GM19468 (cell line): Measurements from ENCODE around the gene RASSF5.

Experiments used
- ATAC-seq: cut with Tn5 transposase; IDR thresholded peaks from one replicate; pipeline ENCODE4 v1.9.1; 2021; ENCODE audit warnings: mild to moderate bottlenecking, moderate library complexity, moderate number of reproducible peaks; ENCODE audit not compliant: unreplicated experiment; ENCODE audit errors: extremely low read depth

Gene RASSF5

DNA sequence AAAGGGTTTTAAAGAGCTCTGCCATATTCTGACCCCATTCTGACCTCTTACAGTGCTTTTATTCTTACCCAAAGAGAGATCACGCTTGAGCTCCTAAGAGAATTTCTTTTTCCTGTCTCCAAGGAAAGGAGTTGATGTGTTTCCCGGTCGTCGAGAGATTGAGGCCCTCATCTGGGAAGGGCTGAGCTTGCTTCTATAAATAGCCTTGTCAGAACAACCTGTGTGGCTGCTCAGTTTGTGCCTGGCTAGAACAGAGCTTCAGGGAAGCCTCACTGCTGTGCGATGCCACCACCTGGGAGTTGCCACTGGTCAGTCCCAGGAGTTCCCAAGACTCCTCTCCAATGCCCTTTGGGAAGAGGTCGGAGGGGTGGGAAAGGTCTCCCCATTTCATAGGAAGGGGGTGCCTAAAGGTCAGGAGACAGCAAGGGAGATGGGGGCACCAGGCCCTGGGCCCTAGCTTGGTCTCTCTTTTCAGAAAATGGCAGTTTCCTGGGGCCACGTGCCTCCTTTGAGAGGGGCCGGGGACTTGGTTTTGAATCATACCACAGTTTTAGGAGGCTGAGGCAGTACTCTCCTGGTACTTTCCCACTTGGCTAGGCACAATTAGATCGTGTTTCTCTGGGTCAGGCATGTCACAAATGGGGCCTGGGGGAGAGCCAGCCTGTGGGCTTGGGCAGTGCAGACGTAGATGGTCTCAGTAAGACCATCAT is 52.8 kb downstream of the RASSF5 start:
- no peak for ATAC-seq

- peak; percentile 10 for ATAC-seq
Measured at GRCh38 chr1:206563367-206564207, 56.3 kb downstream of the RASSF5 start.

DNA sequence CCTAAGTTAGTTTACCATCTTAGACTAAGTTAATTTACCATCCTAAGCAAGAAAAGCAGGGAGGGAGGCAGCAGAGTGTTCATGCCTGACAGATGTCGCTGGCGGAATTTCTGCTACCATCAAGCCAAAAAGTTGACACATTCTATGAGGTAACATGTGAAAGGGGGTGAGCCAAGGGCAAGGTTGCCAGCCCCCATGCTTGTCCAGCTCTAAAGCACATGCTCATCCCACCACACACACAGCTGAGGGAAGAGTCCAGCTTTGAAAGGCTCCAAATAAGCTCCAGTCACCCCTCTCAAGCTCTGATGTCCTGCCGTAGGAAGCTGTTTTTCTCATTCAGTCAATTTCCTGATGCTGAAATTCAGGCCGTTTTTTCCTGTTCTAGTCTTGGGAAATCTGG is 58.7 kb downstream of the RASSF5 start:
- no peak for ATAC-seq

DNA sequence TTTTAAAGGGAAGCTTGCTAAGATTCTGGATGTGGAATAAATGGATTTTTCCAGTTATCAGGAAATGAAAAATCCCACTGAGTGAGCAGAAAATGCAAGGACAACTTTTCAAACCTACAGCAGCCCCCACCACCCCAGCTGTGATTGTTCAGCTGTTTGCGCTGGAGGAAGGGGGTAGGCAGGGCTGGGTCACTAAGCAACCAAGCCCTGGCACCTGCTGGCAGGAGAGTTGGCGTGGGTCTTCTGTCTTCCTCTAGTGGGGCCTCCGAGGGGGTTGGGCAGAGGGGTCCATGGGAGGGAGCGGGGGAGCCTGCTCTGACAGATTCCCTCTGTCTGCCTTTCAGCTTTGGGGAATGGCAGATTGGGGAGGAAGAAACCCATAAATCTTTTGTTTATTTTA is 59.7 kb downstream of the RASSF5 start:
- ATAC-seq = no peak

DNA sequence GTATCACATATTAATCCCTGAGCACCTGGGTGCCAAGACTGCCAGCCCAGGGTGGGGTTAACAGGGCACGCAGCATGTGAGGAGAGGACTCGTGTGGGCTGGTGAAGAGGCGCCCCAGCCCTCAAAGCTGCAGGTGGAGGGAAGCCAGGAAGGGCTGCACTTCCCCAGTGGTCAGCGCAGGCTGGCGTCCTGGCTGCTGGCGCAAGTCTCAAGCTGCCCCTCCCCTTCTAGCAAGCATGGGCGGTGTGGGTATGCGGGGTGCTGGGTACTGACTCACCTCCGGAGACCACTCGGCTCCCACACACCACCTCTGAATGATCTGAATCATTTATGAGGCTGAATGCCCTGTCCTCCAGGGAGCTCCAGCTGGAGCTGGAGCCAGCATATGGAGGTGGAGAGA is 60.9 kb downstream of the RASSF5 start:
- no peak for ATAC-seq

- no peak for ATAC-seq
Measured at GRCh38 chr1:206568779-206569352, 61.5 kb downstream of the RASSF5 start.

GRCh38 chr1:206569556-206569955 is 62.2 kb downstream of the RASSF5 start:
- ATAC-seq = no peak

- no peak for ATAC-seq
Measured at GRCh38 chr1:206570529-206570928, 63.2 kb downstream of the RASSF5 start.

GRCh38 chr1:206572835-206573234 is 65.5 kb downstream of the RASSF5 start:
- ATAC-seq = no peak

DNA sequence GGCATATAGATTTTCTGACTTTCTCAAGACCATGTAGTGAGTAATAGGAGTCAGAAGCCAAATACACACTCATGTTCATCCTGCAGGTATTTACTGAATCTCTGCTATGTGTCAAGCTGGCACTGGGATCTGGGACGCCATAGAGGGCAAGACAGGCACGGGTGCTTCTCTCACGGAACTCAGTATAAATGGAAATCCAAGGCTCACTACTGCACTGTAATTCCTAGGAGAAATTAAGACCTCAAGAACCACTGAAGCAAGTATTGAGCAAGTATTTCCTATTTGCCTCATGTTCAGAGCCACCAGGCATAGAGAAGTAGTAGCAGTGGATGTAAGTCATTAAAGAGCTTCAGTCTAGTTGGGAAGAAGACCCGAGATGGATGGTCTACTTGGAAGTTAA is 66.0 kb downstream of the RASSF5 start:
- no peak for ATAC-seq

DNA sequence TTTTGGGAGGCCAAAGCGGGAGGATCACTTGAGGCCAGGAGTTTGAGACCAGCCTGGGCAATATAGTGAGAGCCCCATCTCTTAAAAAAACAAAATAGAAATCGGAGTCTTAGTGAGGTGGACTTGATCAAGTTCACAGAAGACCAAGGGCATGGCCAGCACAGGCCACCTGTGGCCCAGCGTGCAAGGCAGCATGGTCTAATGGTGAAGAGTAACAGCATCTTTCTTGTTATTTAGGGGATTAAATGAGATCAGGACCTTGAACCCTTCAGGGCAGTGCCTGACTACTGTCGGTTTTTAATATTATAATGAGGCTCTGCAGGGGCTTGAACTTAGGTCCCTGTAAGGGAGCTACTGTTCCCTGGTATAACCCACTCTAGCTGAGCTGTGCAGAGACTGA is 66.4 kb downstream of the RASSF5 start:
- no peak for ATAC-seq

GRCh38 chr1:206575165-206575893 is 68.0 kb downstream of the RASSF5 start:
- no peak for ATAC-seq

DNA sequence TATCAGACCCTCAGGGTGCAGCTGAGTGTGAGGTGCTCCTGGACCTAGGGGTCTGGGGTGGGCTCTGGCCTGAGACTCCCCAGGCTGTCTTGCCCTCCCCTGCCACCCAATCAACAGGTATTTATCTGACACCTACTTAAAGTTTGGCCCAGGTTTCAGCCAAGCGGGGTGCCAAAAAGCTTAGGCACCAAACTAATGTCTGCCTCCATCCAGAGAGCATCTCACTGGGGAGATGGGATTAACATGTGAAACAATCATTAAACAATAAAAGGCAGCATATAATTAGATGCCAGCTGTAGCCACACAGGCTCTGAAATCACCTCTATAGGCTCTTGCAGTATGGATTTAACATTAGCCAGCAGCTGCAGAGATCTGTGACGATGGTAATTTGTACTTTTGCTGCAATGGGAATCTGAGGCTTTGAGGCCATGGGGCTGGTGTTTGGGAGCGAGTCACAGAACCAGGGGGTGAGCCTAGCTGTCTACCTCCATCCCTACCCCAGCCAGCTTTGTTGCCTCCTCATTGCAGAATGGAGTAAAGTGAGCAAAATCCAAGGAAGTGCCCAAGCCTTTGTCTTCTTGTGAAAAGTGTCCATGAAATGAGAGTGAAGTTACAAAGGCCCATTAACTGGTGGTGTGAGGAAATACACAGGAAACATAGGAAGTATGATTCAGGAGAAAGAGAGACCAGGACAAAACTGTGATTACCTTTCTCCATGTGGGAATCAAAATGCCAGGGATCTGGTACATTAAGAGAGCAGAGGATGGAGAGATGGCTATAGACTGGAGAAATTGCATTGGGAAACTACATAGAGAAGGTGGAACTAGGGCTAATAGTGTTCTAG is 68.8 kb downstream of the RASSF5 start:
- no peak for ATAC-seq

GRCh38 chr1:206577626-206578025 is 70.3 kb downstream of the RASSF5 start:
- ATAC-seq = no peak

- ATAC-seq = no peak
Measured at GRCh38 chr1:206578068-206578977, 71.0 kb downstream of the RASSF5 start.

- no peak for ATAC-seq
Measured at GRCh38 chr1:206578978-206579374, 71.6 kb downstream of the RASSF5 start.

DNA sequence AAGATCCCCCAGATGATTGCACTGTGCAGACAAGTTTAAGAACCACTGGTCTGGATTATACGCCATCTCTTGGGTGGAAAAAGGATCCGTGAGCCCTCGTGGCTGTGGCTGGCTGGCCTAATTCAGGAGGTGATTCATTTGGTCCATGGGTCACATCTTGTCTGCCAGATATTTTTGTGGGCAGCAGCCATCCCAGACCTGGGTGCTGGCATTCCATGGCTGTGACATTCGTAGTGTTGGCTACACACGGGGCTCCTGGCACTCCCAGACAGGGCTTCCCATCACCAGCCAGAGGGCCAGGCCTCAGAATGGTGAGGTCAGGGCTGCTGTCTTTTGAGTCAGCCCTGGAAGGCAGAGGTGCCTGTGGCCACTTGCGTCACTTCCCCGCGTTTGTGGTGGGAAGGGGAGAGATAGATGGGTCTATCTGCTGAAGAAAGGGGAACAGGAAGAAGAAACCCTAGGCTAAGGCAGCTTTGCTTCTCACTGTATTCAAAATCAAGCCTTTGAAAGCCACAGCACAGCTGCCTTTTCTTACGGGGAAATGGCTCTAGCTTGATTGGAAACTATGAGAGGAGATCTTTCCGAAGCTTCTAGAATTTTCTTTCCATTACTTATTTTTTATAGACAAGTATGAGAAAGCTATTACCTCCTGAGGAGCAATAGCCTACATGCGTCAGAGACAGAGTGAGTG is 72.6 kb downstream of the RASSF5 start:
- peak; percentile 56 for ATAC-seq

- ATAC-seq = no peak
Measured at GRCh38 chr1:206580438-206581113, 73.2 kb downstream of the RASSF5 start.
